ENCODE results near the gene NABP1. TPM values are rescaled to one million over a fixed set of nuclear protein-coding genes. Genes with fewer than 3 reads are reported as not detected.

Gene NABP1
- total RNA-seq, 1 donor from 2014 or later, result 13.0 TPM

- DNase-seq, result no peak
- Mint-ChIP-seq H3K4me1 (ENCODE audit: low read depth, unreplicated experiment) (peaks cover 7% of the 10 kb centered on the region), H3K27ac (ENCODE audit: unreplicated experiment) (no peak overlapping the region), H3K4me3 (ENCODE audit: unreplicated experiment) (no peak overlapping the region), H3K27me3 (ENCODE audit: unreplicated experiment) (peaks cover 3% of the 10 kb centered on the region), H3K36me3 (ENCODE audit: unreplicated experiment) (no peaks in the 10 kb centered on the region), H3K9me3 (ENCODE audit: unreplicated experiment) (peaks cover 3% of the 10 kb centered on the region)
- TF ChIP-seq CTCF (IDR thresholded peaks at IDR 0.05; ENCODE audit: partially characterized antibody, unreplicated experiment), result no peak
Observed at GRCh38 chr2:191697870-191698269, 19.9 kb downstream of the NABP1 start.

DNA sequence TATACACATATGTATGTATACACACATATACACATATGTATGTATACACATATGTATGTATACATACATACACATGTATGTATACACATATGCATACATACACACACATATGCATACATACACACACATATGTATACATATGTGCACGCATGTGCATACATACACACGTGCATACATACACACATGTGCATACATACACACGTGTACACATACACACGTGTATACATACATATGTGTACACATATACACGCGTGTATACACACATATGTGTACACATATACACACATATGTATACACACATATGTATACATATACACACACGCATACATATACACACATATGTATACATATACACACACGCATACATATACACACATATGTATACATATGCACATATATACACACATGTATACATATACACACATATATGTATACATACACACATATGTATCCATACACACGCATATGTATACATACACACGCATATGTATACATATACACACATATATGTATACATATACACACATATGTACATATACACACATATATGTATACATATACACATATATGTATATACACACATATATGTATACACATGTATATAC, 21.5 kb downstream of the NABP1 start:
- peaks cover 4% of the 10 kb centered on the region for H3K27me3 Mint-ChIP-seq (ENCODE audit: unreplicated experiment)
- no peak for TF ChIP-seq CTCF (IDR thresholded peaks at IDR 0.05; ENCODE audit: partially characterized antibody, unreplicated experiment)
- no peak overlapping the region for H3K27ac Mint-ChIP-seq (ENCODE audit: unreplicated experiment)
- no peak overlapping the region for H3K4me3 Mint-ChIP-seq (ENCODE audit: unreplicated experiment)
- DNase-seq, result no peak
- peaks cover 3% of the 10 kb centered on the region for H3K9me3 Mint-ChIP-seq (ENCODE audit: unreplicated experiment)
- H3K36me3 Mint-ChIP-seq (ENCODE audit: unreplicated experiment), result no peaks in the 10 kb centered on the region
- peaks cover 6% of the 10 kb centered on the region for H3K4me1 Mint-ChIP-seq (ENCODE audit: low read depth, unreplicated experiment)

- Mint-ChIP-seq H3K36me3 (ENCODE audit: unreplicated experiment) (no peaks in the 10 kb centered on the region), H3K4me1 (ENCODE audit: low read depth, unreplicated experiment) (peaks cover 12% of the 10 kb centered on the region), H3K4me3 (ENCODE audit: unreplicated experiment) (no peak overlapping the region), H3K27me3 (ENCODE audit: unreplicated experiment) (peaks cover 4% of the 10 kb centered on the region), H3K9me3 (ENCODE audit: unreplicated experiment) (peaks cover 3% of the 10 kb centered on the region), H3K27ac (ENCODE audit: unreplicated experiment) (peak overlapping the region; percentile 70)
- DNase-seq, result no peak
- no peak for TF ChIP-seq CTCF (IDR thresholded peaks at IDR 0.05; ENCODE audit: partially characterized antibody, unreplicated experiment)
Observed at GRCh38 chr2:191701029-191701428, 23.1 kb downstream of the NABP1 start.

DNA sequence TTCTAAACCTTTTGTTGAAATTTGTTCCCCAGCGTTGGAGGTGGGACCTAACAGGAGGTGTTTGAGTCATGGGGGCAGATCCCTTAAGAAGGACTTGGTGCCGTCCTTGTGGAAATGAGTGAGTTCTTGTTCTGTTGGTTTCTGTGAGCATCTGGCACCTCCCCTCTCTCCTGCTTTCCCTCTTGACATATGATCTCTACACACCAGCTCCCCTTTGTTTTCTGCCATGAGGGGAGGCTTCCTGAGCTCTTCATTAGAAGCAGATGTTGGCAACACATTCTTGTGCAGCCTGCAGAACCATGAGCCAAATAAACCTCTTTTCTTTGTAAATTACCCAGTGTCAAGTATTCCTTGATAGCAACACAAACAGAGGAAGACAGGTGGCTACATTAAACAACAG, 23.8 kb downstream of the NABP1 start:
- no peak for TF ChIP-seq CTCF (IDR thresholded peaks at IDR 0.05; ENCODE audit: partially characterized antibody, unreplicated experiment)
- H3K9me3 Mint-ChIP-seq (ENCODE audit: unreplicated experiment), result peaks cover 3% of the 10 kb centered on the region
- H3K4me3 Mint-ChIP-seq (ENCODE audit: unreplicated experiment), result no peak overlapping the region
- peak overlapping the region; percentile 70 for H3K27ac Mint-ChIP-seq (ENCODE audit: unreplicated experiment)
- no peak for DNase-seq
- H3K4me1 Mint-ChIP-seq (ENCODE audit: low read depth, unreplicated experiment), result peaks cover 19% of the 10 kb centered on the region
- H3K36me3 Mint-ChIP-seq (ENCODE audit: unreplicated experiment), result no peaks in the 10 kb centered on the region
- peaks cover 4% of the 10 kb centered on the region for H3K27me3 Mint-ChIP-seq (ENCODE audit: unreplicated experiment)

DNA sequence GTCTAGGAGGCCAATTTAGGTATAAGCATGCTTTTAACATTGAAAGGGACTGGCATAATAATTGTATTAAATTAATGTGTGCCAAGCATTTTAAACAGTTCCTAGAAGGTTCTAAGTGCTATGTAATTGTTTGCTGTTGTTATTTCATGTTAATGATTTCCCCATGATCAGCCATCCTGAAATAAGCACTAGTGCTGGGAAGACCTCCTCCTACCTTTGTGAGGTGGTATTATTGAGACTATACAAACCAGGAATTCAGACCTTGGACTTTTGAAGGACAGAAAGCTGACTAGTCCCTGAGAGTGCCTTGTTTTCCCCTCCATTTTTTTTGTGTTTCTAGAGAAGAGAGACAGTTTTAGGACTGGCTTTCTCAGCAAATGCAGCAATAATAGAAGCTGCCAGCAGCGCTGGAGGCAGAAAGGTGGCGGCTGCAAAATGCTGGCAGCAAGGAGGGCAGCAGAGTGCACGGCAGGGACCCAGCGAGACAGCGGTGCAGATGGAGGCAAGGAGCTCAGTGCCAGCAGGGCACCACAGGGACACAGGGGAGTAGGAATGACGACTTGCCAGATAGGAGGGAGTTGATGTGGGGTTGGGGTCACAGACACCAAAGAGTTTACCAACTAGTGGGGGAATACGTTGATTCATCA, 25.3 kb downstream of the NABP1 start:
- H3K27me3 Mint-ChIP-seq (ENCODE audit: unreplicated experiment), result peaks cover 4% of the 10 kb centered on the region
- peaks cover 3% of the 10 kb centered on the region for H3K9me3 Mint-ChIP-seq (ENCODE audit: unreplicated experiment)
- H3K27ac Mint-ChIP-seq (ENCODE audit: unreplicated experiment), result peak overlapping the region; percentile 63
- TF ChIP-seq CTCF (IDR thresholded peaks at IDR 0.05; ENCODE audit: partially characterized antibody, unreplicated experiment), result no peak
- no peak for DNase-seq
- H3K36me3 Mint-ChIP-seq (ENCODE audit: unreplicated experiment), result no peaks in the 10 kb centered on the region
- H3K4me3 Mint-ChIP-seq (ENCODE audit: unreplicated experiment), result no peak overlapping the region
- peaks cover 21% of the 10 kb centered on the region for H3K4me1 Mint-ChIP-seq (ENCODE audit: low read depth, unreplicated experiment)
